Measurements from ENCODE around the gene CYP4F12.

GRCh38 chr19:15640904-15641597, 31.8 kb upstream of the CYP4F12 start:
- no peak for TF ChIP-seq EZH2 (IDR thresholded peaks at IDR 0.05; ENCODE audit: low read length)
- TF ChIP-seq CTCF (optimal IDR thresholded peaks at IDR 0.05 in 1 of 3, IDR thresholded peaks at IDR 0.05 in 1 of 3, conservative IDR thresholded peaks at IDR 0.05 in 1 of 3; ENCODE audit: extremely low read depth in 1 of 3, insufficient read depth in 2 of 3, low read length in 3 of 3), result no peak

All from keratinocyte (primary cell).